Panc1 (cell line): ENCODE data around the gene RAX2. TPM values are rescaled to one million over a fixed set of nuclear protein-coding genes. Genes with fewer than 3 reads are reported as not detected.

Experiments used
- ATAC-seq: fragments of 200-7000 bp; cut with Tn5 transposase; 2 replicates; pipeline ENCODE4 v1.9.1; 2020; ENCODE audit warnings: mild to moderate bottlenecking, moderate library complexity
- BruUV-seq: library from RNA; stranded (reverse); fragments of 400-500 nt; replicated peaks from 2 replicates; lab custom pipeline; 2021; lab: Mats Ljungman, UMichigan
- CTCF ChIA-PET: fragments of 300-600 bp; sonication (Branson Sonifier 250); formaldehyde crosslinking; loops from one replicate; lab custom pipeline; 2022; ENCODE audit warnings: antibody characterized with exemption; lab: Charles Lee
- POLR2A ChIA-PET: fragments of 300-600 bp; sonication (Branson Sonifier 250); formaldehyde crosslinking; loops from one replicate; lab custom pipeline; 2022; ENCODE audit warnings: antibody characterized with exemption; lab: Charles Lee
- DNase-seq: peaks from one replicate; pipeline ENCODE4 v3.0.0-alpha.2; 2010; ENCODE audit warnings: low read depth, low spot score
- H3K27ac ChIP-seq: 2 replicates; pipeline ENCODE4 v1.5.1; 2011; ENCODE audit warnings: mild to moderate bottlenecking, low read length, inconsistent platforms
- H3K27me3 ChIP-seq: fragments of 200-500 bp; sonication (Bioruptor generic); 2 replicates; pipeline ENCODE4 v1.6.0; 2014; ENCODE audit warnings: low read length, inconsistent platforms; ENCODE audit not compliant: control insufficient read depth, insufficient read depth
- H3K36me3 ChIP-seq: fragments of 200-500 bp; sonication (Bioruptor generic); 2 replicates; pipeline ENCODE4 v1.5.1; 2014; ENCODE audit warnings: inconsistent platforms, mild to moderate bottlenecking, low read length, moderate library complexity; ENCODE audit not compliant: control insufficient read depth, insufficient read depth
- H3K4me1 ChIP-seq: 2 replicates; pipeline ENCODE4 v1.5.1; 2011; ENCODE audit warnings: inconsistent platforms, mild to moderate bottlenecking, low read length, moderate library complexity; ENCODE audit not compliant: control insufficient read depth, insufficient read depth
- H3K4me3 ChIP-seq, 2 experiments: 2 replicates each; pipeline ENCODE4 v1.5.1; 2011 to 2012; ENCODE audit warnings: low read depth in 2 of 2, low read length in 2 of 2, mild to moderate bottlenecking in 2 of 2, inconsistent platforms in 1 of 2, moderate library complexity in 1 of 2
- H3K9me3 ChIP-seq: fragments of 200-500 bp; sonication (Bioruptor generic); 2 replicates; pipeline ENCODE4 v1.5.1; 2014; ENCODE audit warnings: low read depth, mild to moderate bottlenecking, inconsistent platforms, low read length, moderate library complexity; ENCODE audit not compliant: control insufficient read depth, insufficient read depth
- POLR2AphosphoS5 ChIP-seq: IDR thresholded peaks from 2 replicates; pipeline ENCODE4 v1.6.1; 2012; ENCODE audit warnings: mild to moderate bottlenecking, low read depth, low read length, moderate library complexity
- REST ChIP-seq, 2 experiments: IDR thresholded peaks; 2 replicates each; pipeline ENCODE4 v1.6.1; 2011 to 2012; ENCODE audit warnings: low read depth in 2 of 2, control low read depth in 1 of 2, low read length in 1 of 2, mild to moderate bottlenecking in 1 of 2, moderate library complexity in 1 of 2; ENCODE audit not compliant: insufficient read depth in 1 of 2
- SIN3A ChIP-seq: IDR thresholded peaks from 2 replicates; pipeline ENCODE4 v1.6.1; 2012; ENCODE audit warnings: low read depth, mild to moderate bottlenecking, low read length, moderate library complexity, borderline replicate concordance; ENCODE audit not compliant: insufficient read depth
- TCF7L2 ChIP-seq: IDR thresholded peaks from 2 replicates; pipeline ENCODE4 v1.6.1; 2011; ENCODE audit warnings: mild to moderate bottlenecking, low read depth, low read length, inconsistent platforms
- in situ Hi-C: cut with HindIII; loops from 2 replicates; pipeline ENCODE4 v1.10.0; 2016; ENCODE audit warnings: low sequenced_read_pairs, low pct_unique_long_range_greater_than_20kb
- intact Hi-C: fragments of 100-400 bp; cut with micrococcal nuclease; formaldehyde crosslinking; loops from one replicate; pipeline ENCODE4 v1.10.0; 2022; ENCODE audit not compliant: unreplicated experiment
- total RNA-seq: library from RNA; stranded (reverse); gene quantifications from one replicate; pipeline ENCODE4 v1.2.1, GENCODE V29; 2021; ENCODE audit not compliant: unreplicated experiment
- TF ChIP-seq, protein P1 (sequence below): fragments of 450-650 bp; IDR thresholded peaks from 2 replicates; pipeline ENCODE4 v1.5.1; 2017; ENCODE audit warnings: mild to moderate bottlenecking

The RAX2 gene
- total RNA-seq, 1 experiment from 2014 or later: not detected

- BruUV-seq: no TSS peak
- intact Hi-C loops (no loop called here), in situ Hi-C loops (no loop called here)
- Histone ChIP-seq H3K36me3 (no peaks in the 10 kb centered on the region), H3K9me3 (no peaks in the 10 kb centered on the region), H3K4me1 (no peaks in the 10 kb centered on the region), H3K4me3 (peak overlapping the region in 1 of 2 experiments; percentile 14; a peak in 2 of 4 replicates), H3K27me3 (no peaks in the 10 kb centered on the region), H3K27ac (no peak overlapping the region)
- CTCF ChIA-PET: no interaction called here
- POLR2A ChIA-PET: no interaction called here
- TF ChIP-seq POLR2AphosphoS5 (no peak), SIN3A (no peak), REST (IDR thresholded peaks at IDR 0.05; ENCODE audit: insufficient read depth in 1 of 2, low read depth in 2 of 2, low read length in 1 of 2) (no peak), TCF7L2 (no peak)
- TF ChIP-seq, protein P1, sequence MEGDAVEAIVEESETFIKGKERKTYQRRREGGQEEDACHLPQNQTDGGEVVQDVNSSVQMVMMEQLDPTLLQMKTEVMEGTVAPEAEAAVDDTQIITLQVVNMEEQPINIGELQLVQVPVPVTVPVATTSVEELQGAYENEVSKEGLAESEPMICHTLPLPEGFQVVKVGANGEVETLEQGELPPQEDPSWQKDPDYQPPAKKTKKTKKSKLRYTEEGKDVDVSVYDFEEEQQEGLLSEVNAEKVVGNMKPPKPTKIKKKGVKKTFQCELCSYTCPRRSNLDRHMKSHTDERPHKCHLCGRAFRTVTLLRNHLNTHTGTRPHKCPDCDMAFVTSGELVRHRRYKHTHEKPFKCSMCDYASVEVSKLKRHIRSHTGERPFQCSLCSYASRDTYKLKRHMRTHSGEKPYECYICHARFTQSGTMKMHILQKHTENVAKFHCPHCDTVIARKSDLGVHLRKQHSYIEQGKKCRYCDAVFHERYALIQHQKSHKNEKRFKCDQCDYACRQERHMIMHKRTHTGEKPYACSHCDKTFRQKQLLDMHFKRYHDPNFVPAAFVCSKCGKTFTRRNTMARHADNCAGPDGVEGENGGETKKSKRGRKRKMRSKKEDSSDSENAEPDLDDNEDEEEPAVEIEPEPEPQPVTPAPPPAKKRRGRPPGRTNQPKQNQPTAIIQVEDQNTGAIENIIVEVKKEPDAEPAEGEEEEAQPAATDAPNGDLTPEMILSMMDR: no peak
- ATAC-seq (0 out of 2 replicates have a peak, but pooled peaks have one; percentile 50), DNase-seq (no peak)
Observed at GRCh38 chr19:3818466-3818865, 46.4 kb upstream of the RAX2 start.

DNA sequence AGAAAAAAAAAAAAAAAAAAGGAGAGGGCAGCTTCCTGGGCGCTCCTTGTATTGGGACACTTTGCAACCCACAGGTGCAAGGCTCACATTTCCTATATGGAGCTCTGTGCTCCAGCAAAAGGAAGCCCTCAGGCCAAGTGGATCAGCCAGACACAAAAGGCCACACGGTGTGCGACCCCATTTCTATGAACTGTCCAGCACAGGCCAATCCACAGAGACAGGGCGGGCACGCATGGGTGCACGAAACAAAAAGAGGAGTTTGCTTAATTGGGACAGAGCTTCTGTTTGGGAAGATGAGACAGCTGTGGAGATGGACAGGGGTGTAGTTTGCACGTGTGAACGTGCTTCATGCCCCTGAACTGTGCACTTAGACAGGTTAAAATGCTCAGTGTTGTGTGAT is 45.7 kb upstream of the RAX2 start:
- no peak for DNase-seq
- CTCF ChIA-PET: interaction anchor here (0.6 kb wide), 1 partner anchor 264 kb away, joined by 3 read pairs; no protein-coding TSS in a partner anchor
- TF ChIP-seq, protein P1: no peak
- TF ChIP-seq REST (IDR thresholded peaks at IDR 0.05; ENCODE audit: insufficient read depth in 1 of 2, low read depth in 2 of 2, low read length in 1 of 2) (no peak), TCF7L2 (no peak), SIN3A (no peak), POLR2AphosphoS5 (no peak)
- ATAC-seq: no peak
- Histone ChIP-seq H3K27me3 (no peaks in the 10 kb centered on the region), H3K36me3 (no peaks in the 10 kb centered on the region), H3K4me1 (no peaks in the 10 kb centered on the region), H3K27ac (no peak overlapping the region), H3K9me3 (no peaks in the 10 kb centered on the region), H3K4me3 (no peak overlapping the region)
- POLR2A ChIA-PET: no interaction called here
- no TSS peak for BruUV-seq
- in situ Hi-C loops: no loop called here
- intact Hi-C loops: no loop called here
